Renal cortex interstitium (tissue), 15 donors: ENCODE measurements around the gene NTN4. TPM values are rescaled to one million over a fixed set of nuclear protein-coding genes. Genes with fewer than 3 reads are reported as not detected.
"Not testable (repeated sequence)": the region's sequence is repeated elsewhere in the genome, so short reads cannot be mapped to it uniquely, and the experiment has no call there.

Experiments used
- DNase-seq, 11 donors: peaks; one replicate each; pipeline ENCODE4 v3.0.0-alpha.2; 2013; ENCODE audit warnings: low read depth in 9 of 11, low spot score in 4 of 11; ENCODE audit errors: extremely low read depth in 1 of 11
- long read RNA-seq, 16 experiments: transcript quantifications; one replicate each; lab custom pipeline, GENCODE V29; 2026
- polyA plus RNA-seq, 3 donors: library from polyadenylated mRNA; unstranded; fragments of 120-200 nt; gene quantifications; one replicate each; pipeline ENCODE4 v1.2.1, GENCODE V29; 2013; ENCODE audit not compliant: insufficient read length in 3 of 3

The NTN4 gene
- polyA plus RNA-seq, result 100 to 1,000 TPM in 1 of 3 donors, 10 to 100 TPM in 2; 84.1 to 119 (median 98.6) TPM
- long read RNA-seq, donor 1, transcript NTN4-201 (10 exons, 3,615 nt), result major isoform, 9 of 10 reads
- long read RNA-seq, donor 1, partial matches to known transcripts, result 0 of 10 reads
- long read RNA-seq, donor 1, other reads (novel, unspliced or antisense), result 0 of 10 reads
- long read RNA-seq, donor 2, transcript NTN4-201 (10 exons, 3,615 nt), result major isoform, 8 of 13 reads
- long read RNA-seq, donor 2, partial matches to known transcripts, result 5 of 13 reads
- long read RNA-seq, donor 2, other reads (novel, unspliced or antisense), result 0 of 13 reads
- long read RNA-seq, donor 3, transcript NTN4-201 (10 exons, 3,615 nt), result major isoform, 20 of 20 reads
- long read RNA-seq, donor 3, partial matches to known transcripts, result 0 of 20 reads
- long read RNA-seq, donor 3, other reads (novel, unspliced or antisense), result 0 of 20 reads
- long read RNA-seq, donor 4, transcript NTN4-201 (10 exons, 3,615 nt), result major isoform, 24 of 40 reads
- long read RNA-seq, donor 4, partial matches to known transcripts, result 16 of 40 reads
- long read RNA-seq, donor 4, other reads (novel, unspliced or antisense), result 0 of 40 reads
- long read RNA-seq, donor 5, result 0 reads
- long read RNA-seq, donor 6, transcript NTN4-201 (10 exons, 3,615 nt), result major isoform, 7 of 8 reads
- long read RNA-seq, donor 6, partial matches to known transcripts, result 0 of 8 reads
- long read RNA-seq, donor 6, other reads (novel, unspliced or antisense), result 0 of 8 reads
- long read RNA-seq, donor 7, transcript NTN4-201 (10 exons, 3,615 nt), result major isoform, 16 of 16 reads
- long read RNA-seq, donor 7, partial matches to known transcripts, result 0 of 16 reads
- long read RNA-seq, donor 7, other reads (novel, unspliced or antisense), result 0 of 16 reads
- long read RNA-seq, donor 8, transcript NTN4-201 (10 exons, 3,615 nt), result major isoform, 19 of 44 reads
- long read RNA-seq, donor 8, partial matches to known transcripts, result 24 of 44 reads
- long read RNA-seq, donor 8, other reads (novel, unspliced or antisense), result 0 of 44 reads
- long read RNA-seq, donor 9, transcript NTN4-201 (10 exons, 3,615 nt), result major isoform, 11 of 11 reads
- long read RNA-seq, donor 9, partial matches to known transcripts, result 0 of 11 reads
- long read RNA-seq, donor 9, other reads (novel, unspliced or antisense), result 0 of 11 reads
- long read RNA-seq, donor 10, transcript NTN4-201 (10 exons, 3,615 nt), result major isoform, 17 of 23 reads
- long read RNA-seq, donor 10, partial matches to known transcripts, result 5 of 23 reads
- long read RNA-seq, donor 10, other reads (novel, unspliced or antisense), result 0 of 23 reads
- long read RNA-seq, donor 11, transcript NTN4-201 (10 exons, 3,615 nt), result major isoform, 11 of 11 reads
- long read RNA-seq, donor 11, partial matches to known transcripts, result 0 of 11 reads
- long read RNA-seq, donor 11, other reads (novel, unspliced or antisense), result 0 of 11 reads
- long read RNA-seq, donor 12, transcript NTN4-201 (10 exons, 3,615 nt), result major isoform, 8 of 13 reads
- long read RNA-seq, donor 12, partial matches to known transcripts, result 5 of 13 reads
- long read RNA-seq, donor 12, other reads (novel, unspliced or antisense), result 0 of 13 reads
- long read RNA-seq, donor 13, result 0 reads
- long read RNA-seq, donor 14, transcript NTN4-201 (10 exons, 3,615 nt), result major isoform, 8 of 10 reads
- long read RNA-seq, donor 14, partial matches to known transcripts, result 0 of 10 reads
- long read RNA-seq, donor 14, other reads (novel, unspliced or antisense), result 0 of 10 reads
- long read RNA-seq, donor 15, transcript NTN4-201 (10 exons, 3,615 nt), result major isoform, 9 of 9 reads
- long read RNA-seq, donor 15, partial matches to known transcripts, result 0 of 9 reads
- long read RNA-seq, donor 15, other reads (novel, unspliced or antisense), result 0 of 9 reads
- long read RNA-seq, donor 16, transcript NTN4-201 (10 exons, 3,615 nt), result major isoform, 44 of 66 reads
- long read RNA-seq, donor 16, partial matches to known transcripts, result 21 of 66 reads
- long read RNA-seq, donor 16, other reads (novel, unspliced or antisense), result 0 of 66 reads

DNA sequence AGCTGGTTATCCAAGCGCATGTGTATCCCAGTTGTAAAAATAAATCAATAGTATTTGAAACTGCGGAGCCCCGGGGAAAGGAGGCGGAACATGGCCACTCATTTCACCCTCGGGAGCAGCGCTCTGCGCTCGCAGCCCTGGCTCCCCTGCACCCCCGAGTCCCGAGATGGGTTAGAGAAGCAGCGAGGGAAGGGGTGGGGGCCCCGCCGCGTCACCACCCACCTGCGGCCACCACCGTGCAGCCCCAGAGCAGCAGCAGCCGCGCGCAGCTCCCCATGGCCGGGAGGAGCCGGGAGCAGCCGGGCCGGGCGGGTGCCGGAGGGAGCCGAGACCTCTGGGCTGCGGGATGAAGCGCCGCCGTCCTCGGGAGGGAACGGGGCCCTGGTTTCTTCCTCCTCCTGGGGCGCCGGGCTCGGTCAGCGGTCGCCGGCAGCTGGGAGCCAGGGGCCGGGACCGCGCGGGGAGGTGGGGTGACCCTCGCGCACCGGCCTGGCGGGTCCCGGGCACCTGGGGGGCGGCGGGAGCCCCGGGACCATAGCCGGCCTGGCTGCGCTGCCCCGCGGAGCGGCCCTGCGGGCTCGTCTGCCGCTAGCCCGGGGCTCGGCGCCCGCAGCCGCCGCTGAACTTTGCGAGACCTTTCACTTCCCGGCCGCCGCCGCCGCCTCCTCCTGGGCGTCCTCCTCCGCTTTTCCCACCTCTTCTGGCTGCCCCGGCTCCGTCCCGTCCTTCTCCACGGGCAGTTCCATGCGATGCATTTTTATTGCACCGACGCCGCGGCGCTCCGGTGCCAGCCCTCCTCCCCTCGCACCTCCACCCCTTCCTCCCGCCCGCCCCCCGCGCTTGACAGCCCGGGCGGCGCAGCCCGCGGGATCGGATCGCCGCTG is at the start of gene NTN4:
Gene NTN4, minus strand, starts transcription at position 732 of the 884 bp plus-strand sequence. Its CDS starts 455 bp downstream, at position 277.
- DNase-seq, result peak in 3 of 11 donors; percentile 24 to 29 (median 28)

DNA sequence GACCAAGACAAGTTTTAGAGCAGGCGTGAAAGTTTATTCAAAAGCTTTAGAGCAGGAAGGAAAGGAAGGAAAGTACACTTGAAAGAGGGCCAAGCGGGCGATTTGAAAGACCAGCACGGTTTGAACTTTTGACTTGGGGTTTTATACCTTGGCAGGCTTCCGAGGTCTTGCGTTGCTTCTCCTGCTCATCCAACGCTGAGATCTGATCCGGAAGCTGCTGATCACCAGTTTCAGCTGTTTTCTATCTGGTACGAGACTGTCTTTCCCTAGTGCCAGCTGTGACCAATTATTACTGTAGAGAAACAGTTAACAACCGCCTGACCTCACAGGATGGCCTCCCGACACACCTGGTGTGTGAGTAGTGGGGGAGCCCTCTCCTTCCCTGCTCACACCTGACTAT is 47.6 kb upstream of the NTN4 start:
- DNase-seq, result no peak

DNA sequence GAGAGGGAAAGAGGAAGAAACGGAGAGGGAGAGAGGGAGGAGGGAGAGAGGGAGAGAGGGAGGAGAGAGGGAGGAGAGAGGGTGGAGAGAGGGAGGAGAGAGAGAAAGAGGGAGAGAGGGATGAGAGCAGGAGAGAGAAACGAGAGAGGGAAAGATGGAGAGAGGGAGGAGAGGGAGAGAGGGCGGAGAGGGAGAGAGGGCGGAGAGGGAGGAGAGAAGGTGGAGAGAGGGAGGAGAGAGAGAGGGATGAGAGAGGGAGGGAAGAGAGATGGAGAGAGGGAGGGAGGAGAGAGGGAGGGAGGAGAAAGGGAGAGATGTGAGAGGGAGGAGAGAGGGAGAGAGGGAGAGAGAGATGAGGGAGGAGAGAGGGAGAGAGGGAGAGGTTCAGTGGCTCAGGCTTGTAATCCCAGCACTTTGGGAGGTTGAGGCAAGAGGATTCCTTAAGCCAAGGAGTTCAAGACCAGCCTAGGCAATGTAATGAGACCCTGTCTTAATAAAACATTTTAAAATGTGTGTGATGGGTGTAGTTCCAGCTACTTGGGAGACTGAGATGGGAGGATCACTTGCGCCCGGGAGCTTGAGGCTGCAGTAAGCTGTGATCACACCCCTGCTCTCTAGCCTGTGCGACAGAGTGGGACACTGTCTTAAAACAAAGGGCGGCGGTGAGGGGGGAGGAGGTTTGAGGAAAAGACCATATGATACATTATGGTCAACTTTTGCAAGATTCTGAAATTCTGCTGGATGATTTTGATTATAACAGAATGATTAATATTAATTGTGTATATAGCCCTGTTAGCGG is 46.9 kb upstream of the NTN4 start:
- DNase-seq, result no peak

DNA sequence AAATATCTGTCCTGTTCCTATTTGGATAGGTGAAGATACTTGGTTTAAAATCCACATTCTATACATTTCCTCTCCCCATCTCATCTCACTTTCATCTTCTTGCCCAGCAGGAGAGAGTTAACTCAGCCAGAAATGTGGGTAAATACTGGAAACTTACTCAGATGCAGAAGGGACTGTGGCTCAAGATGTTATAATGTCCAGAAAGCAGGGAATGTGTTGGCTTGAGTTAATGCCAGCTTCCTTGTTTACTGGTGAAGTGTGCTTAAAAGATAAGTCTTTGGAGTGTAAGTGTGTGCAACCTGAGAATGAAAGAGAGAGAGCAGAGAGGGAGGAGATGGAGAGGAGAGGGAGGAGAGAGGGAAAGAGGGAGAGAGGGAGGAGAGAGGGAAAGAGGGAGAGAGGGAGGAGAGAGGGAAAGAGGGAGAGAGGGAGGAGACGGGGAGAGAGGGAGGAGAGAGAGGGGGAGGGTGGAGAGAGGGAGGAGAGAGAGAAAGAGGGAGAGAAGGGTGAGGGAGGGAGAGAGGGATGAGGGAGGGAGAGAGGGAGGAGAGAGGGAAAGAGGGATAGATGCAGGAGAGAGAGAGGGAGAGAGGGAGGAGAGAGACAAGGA is 46.2 kb upstream of the NTN4 start:
- no peak for DNase-seq

DNA sequence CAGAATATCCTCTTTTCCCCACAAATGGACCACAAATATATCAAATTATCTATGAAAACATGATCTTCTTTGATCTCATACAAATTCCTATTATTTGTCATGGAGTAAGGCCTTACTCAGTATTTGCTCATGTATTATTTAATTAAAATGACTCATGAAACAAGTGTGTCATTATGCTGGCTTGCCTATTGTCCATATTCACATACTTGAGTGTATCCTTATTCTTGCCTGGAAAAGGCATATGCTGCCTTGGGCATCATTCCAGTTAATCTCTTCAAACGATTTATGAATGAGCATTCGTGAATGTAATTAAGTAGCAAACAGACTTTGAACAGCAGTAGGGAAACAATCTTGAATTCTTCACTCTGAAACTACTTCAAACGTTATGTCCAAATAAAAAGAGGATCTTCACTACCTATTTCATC is 45.6 kb upstream of the NTN4 start:
- DNase-seq, result no peak

DNA sequence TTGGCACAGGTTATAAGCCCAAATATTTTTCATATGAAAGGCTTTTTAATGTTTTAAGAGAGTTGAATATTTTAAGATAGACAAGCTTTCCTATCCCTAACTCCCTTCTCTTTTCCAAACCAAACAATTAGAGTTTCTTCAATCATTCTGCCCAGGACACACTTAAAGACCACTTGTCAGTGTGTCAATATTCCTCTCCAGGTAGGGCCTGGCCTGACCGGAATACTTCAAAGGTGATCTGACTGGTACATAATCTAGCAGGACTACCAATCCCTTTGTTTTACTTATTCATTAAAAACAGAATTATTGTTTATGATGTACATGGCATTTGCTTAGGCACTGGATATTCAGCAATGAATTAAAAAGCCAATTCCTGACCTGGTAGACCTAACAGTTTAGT is 44.0 kb upstream of the NTN4 start:
- DNase-seq, result no peak

DNA sequence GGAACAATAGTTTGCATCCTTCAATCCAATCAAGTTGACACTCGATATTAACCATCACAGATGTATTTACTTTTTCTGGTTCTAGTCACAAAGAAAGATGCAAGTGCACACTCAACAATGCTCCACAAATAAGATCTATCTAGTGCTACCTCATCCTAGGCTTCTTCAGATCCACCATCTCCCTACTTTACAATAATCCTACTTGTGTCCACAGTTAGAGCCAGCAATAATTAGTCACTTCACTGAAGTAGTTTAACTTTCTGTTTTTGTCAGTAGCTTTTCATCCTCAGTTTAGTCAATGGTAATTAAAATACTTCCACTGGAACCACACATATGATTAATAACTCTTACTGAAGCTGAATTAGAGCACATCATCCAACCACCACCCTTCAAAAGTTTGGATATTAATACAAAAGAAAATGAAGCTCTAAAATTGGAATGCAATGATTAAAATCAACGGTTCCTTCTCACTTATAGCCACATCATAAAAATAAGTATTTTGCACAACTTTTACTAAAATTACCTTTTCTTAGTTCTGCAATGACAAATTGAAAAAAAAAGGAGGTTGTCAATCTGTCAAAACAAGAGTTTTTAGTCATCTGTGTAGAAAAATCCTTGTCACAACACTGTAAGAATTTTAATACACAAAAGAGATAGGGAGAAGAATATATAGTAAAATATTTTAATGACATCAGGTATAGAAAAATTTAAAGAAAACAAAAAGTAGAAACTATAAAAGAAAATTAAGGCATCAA is 39.9 kb upstream of the NTN4 start:
- DNase-seq, result no peak

DNA sequence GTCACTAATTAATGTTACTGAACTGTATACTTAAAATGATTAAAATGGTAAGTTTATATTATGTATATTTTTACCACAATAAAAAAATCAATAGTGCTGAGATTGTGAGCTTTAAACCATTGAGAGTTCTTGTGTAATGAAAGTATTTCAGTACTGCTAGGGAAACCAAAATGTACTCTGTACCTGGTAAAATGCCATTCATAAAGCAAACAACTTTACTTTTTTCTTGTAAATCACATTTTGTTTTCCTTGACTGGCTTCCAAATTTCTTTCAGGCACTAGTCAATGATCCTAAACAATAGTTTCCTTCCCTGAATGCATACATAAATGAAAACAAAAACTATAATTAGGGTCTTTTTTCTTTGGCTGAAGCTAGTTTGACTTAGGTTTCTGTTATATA is 38.8 kb upstream of the NTN4 start:
- no peak for DNase-seq

DNA sequence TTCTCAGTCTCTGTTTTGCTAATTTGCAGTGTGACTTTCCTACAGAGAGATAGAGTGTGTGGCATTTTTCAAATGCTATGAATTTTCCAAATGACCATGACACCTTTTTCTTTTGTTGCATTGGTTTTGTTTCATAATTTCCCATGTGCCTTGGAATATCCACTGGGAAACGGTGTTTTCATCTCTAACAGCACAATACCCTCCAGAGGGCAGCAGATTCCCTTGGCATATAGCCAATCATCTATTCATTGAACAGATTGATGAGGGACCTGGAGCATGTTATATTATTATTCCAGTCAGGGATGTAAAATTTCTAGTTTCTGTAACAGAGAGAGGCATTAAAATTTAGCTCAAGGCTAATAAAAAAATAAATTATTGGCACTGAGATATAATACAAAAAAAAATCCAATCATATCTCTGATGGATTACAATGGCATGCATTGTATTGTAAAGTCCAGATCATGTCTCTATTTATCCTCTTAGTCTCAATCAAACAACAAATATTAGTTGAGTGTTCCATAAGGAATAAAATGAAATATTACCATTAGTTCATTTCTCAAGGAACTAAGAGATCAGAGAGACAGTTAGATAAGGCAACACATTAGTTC is 29.6 kb upstream of the NTN4 start:
- peak in 2 of 11 donors; percentile 31 to 38 for DNase-seq

DNA sequence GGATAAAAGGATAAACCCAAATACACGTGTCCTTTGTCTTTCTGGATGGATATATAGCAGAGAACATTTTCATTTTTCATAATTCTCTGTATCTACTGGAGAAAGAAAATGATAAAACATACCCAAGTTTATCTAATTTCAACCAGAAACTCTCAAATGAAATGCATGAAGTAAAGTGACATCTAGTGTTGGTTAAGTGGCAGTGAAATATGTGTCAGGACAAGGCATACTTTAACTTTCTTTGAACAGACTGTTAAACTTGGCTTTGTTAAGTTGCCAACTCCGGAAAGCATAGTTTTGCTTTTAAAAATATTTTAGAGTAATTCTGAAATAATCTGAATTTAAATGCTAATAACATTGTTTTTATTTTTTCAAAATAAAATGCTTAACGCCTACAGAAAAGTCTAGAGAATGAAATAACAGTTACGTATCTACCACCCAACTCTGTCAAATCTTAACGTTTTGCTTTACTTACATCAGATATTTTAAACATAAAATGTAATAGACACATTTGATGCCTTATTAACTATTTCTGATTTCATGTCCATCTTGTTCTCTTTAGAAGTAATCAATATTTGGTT is 25.2 kb upstream of the NTN4 start:
- DNase-seq, result peak in 2 of 11 donors; percentile 17 to 46

DNA sequence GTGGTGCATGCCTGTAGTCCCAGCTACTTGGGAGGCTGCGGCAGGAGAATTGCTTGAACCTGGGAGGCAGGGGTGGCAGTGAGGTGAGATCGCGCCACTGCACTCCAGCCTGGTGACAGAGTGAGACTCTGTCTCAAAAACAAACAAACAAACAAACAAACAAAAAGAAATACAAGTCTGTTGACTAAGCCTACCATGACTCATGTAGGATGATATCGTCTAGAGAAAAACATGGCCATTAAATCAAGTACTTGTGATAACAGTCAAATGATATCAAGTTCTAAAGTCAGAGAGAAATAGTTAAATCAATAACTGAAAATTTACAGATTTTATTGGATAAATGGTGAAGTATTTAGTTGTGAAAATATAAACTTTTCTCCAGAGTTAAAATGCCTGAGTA is 21.6 kb upstream of the NTN4 start:
- DNase-seq, result not testable (repeated sequence)

DNA sequence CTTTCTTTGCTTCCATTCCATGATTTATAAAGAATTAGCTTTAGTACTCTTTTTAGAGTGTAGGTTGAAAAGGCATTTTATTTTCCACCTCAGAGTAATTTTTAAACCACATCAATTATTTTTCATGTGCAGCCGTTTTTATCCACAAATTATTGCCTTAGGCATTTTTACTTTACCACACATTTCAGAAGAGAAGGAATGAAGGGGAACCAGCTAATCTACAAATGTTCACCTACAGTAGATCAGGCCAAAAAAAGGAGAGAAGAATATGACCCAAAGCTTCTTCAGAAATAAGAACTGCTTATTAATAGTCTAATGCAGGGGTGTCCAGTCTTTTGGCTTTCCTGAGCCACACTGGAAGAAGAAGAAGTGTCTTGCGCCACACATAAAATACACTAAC is 19.8 kb upstream of the NTN4 start:
- DNase-seq, result no peak

DNA sequence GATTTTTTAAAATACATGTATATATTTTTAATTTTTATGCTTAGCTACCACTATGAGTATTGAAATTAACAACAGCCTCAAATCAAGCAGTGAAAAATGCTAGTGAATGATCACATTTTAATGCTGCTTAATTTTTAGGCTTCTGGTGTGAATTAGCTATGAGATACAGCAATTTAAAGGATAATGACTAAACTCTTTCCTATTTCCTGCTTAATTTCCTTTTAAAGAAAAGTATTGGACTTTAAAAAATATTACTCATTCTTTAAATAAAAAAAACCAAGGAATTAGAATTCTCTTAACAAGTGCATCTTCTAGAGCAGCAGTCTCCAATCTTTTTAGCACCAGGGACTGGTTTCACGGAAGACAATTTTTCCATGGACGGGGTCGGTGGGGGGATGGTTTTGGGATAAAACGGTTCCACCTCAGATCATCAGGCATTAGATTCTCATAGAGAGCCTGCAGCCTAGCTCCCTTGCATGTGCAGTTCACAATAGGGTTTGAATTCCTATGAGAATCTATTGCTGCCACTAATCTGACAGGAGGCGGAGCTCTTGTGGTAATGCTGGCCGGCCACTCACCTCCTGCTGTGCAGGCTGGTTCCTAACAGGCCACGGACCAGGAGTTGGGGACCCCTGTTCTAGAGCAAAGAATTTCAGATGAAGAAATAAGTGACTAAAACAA is 18.6 kb upstream of the NTN4 start:
- DNase-seq, result no peak

DNA sequence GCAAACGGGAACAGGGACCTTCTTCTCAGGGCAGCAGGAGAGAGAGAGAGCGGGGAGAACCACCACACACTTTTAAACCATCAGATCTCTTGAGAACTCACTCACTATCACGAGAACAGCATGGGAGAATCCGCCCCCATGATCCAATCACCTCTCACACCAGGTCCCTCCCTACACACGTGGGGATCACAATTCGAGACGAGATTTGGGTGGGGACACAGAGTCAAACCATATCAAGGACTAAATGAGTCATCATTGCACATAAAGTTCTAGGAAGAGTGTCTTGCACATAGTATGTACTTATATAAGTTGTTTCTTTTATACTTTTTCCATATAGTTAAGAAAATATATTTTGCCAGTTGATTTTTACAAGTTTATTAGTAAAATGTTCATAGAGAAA is 17.6 kb upstream of the NTN4 start:
- no peak for DNase-seq
